IMR-90 (cell line): ENCODE data around the gene AGFG1.

Experiments
- CHD1 ChIP-seq: IDR thresholded peaks from 2 replicates; pipeline ENCODE4 v1.6.1; 2012; ENCODE audit warnings: low read depth, low read length, improper control_type of control experiment
- MAZ ChIP-seq: IDR thresholded peaks from 2 replicates; pipeline ENCODE4 v1.6.1; 2012; ENCODE audit warnings: low read depth, mild to moderate bottlenecking, low read length, improper control_type of control experiment, moderate library complexity, borderline replicate concordance
- MXI1 ChIP-seq: IDR thresholded peaks from 2 replicates; pipeline ENCODE4 v1.6.1; 2012; ENCODE audit warnings: low read depth, mild to moderate bottlenecking, low read length, moderate library complexity, borderline replicate concordance
- NFE2L2 ChIP-seq: fragments of 150-350 bp; IDR thresholded peaks from 2 replicates; pipeline ENCODE4 v1.6.1; 2016; ENCODE audit warnings: low read depth, mild to moderate bottlenecking, low read length
- POLR2A ChIP-seq: IDR thresholded peaks from 2 replicates; pipeline ENCODE4 v1.6.1; 2012; ENCODE audit warnings: mild to moderate bottlenecking, low read depth, low read length
- RAD21 ChIP-seq: IDR thresholded peaks from 2 replicates; pipeline ENCODE4 v1.6.1; 2012; ENCODE audit warnings: low read length, improper control_type of control experiment
- RCOR1 ChIP-seq: IDR thresholded peaks from 2 replicates; pipeline ENCODE4 v1.6.1; 2012; ENCODE audit warnings: mild to moderate bottlenecking, low read length, improper control_type of control experiment; ENCODE audit not compliant: insufficient replicate concordance
- RFX5 ChIP-seq: IDR thresholded peaks from 2 replicates; pipeline ENCODE4 v1.8.0; 2012; ENCODE audit warnings: low read depth, mild to moderate bottlenecking, low read length, moderate library complexity
- TF ChIP-seq, protein P1 (sequence below): conservative IDR thresholded peaks from 2 replicates; pipeline ENCODE4 v1.5.1; 2012; ENCODE audit warnings: mild to moderate bottlenecking, low read depth, low read length, improper control_type of control experiment
- TF ChIP-seq, protein P2 (sequence below): fragments of 150-350 bp; IDR thresholded peaks from 2 replicates; pipeline ENCODE4 v1.6.1; 2016; ENCODE audit warnings: low read depth, mild to moderate bottlenecking, low read length, moderate library complexity, borderline replicate concordance

DNA sequence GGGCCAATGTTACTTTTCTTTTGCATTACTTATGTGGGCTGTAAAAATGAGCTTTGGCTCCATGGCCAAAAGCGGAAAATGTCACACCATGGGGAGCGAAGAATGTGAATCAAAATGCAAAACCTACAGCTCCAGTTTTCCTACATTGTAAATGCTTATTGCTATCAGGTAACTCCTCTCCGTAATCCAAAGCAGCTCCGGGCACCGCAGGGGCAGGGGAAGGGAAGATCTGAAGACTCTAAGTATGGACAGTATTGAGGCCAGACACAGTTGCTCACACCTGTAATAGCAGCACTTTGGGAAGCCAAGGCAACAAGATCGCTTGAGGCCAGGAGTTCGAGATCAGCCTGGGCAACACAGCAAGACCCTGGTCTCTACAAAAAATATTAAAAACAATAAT is 7.1 kb upstream of the AGFG1 start:
- TF ChIP-seq CHD1 (no peak), MAZ (no peak), POLR2A (no peak), RAD21 (no peak), RCOR1 (no peak), NFE2L2 (no peak), MXI1 (no peak), RFX5 (no peak)
- TF ChIP-seq, protein P1, sequence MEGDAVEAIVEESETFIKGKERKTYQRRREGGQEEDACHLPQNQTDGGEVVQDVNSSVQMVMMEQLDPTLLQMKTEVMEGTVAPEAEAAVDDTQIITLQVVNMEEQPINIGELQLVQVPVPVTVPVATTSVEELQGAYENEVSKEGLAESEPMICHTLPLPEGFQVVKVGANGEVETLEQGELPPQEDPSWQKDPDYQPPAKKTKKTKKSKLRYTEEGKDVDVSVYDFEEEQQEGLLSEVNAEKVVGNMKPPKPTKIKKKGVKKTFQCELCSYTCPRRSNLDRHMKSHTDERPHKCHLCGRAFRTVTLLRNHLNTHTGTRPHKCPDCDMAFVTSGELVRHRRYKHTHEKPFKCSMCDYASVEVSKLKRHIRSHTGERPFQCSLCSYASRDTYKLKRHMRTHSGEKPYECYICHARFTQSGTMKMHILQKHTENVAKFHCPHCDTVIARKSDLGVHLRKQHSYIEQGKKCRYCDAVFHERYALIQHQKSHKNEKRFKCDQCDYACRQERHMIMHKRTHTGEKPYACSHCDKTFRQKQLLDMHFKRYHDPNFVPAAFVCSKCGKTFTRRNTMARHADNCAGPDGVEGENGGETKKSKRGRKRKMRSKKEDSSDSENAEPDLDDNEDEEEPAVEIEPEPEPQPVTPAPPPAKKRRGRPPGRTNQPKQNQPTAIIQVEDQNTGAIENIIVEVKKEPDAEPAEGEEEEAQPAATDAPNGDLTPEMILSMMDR, result no peak
- TF ChIP-seq, protein P2, sequence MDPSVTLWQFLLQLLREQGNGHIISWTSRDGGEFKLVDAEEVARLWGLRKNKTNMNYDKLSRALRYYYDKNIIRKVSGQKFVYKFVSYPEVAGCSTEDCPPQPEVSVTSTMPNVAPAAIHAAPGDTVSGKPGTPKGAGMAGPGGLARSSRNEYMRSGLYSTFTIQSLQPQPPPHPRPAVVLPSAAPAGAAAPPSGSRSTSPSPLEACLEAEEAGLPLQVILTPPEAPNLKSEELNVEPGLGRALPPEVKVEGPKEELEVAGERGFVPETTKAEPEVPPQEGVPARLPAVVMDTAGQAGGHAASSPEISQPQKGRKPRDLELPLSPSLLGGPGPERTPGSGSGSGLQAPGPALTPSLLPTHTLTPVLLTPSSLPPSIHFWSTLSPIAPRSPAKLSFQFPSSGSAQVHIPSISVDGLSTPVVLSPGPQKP, result no peak
